Stimulated activated CD8-positive, alpha-beta memory T cell treated with anti-CD3 and anti-CD28 coated beads, Interleukin-2, amount 100 ng/mL, for 1 hour (primary cell): ENCODE data around the gene ADAMTSL4.

Experiments used
- DNase-seq, 2 donors: peaks; one replicate each; pipeline ENCODE4 v3.0.0-alpha.2; 2020; ENCODE audit warnings: low read depth in 2 of 2

ADAMTSL4 gene

DNA sequence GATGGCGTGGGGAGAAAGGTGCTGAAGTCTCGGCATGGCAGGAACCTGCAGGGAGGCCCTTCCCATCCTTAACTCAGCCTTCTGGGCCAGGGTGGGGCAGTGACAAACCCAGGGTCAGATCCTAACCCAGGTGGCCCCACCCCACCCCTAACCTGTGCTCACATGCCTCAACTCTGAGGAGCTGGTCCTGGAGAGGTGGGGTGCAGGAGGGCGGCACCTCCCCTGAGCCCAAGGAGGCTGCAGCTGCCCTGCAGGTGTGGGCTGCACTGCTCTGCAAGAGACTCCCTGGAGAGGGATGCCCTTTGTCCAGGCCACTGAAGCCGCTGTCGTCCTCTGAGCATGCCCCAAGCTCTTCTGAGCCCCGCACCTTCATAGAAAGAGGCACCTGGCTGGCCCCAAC, 15.2 kb upstream of the ADAMTSL4 start:
- no peak for DNase-seq

GRCh38 chr1:150535511-150536287, 13.5 kb upstream of the ADAMTSL4 start:
- DNase-seq = no peak

DNA sequence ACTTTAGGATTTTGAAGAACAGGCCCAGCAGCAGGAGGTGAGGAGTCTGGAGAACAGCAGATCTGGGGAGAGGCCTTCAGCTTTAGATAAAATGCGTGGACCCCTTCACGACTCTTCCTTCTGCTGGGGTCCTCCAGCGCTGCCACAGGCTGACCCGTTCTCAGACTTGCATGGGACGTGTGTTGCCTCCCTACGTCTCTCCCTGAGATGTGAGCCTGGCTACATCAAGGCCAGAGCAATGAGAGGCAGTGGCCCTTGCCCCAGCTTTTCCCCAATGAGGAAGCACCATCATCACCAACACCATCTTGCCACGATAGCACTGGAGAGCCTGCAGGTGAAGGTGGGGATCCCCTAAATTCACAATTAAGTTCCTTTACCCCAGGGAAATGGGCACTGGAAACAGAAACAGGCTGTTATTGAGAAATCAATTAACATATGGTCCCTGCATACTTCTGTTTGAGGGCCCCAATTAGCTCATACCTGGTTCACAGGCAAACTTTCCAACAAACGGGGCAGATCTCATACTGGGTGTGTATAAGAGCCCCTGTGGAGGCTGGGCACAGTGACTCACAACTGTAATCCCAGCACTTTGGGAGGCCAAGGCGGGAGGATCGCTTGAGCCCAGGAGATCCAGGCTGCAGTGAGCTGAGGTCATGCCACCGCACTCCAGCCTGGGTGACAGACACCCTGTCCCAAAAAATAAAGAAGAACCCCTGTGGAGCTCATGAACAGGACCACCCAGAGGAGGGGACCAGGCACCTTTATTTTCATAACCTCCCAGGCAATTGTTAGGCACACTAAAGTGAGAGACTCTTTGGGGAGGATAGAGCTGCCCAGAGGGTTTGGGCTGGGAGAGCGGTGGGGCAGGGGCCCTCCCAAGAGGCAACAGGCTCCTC, 12.1 kb upstream of the ADAMTSL4 start:
- DNase-seq = no peak

DNA sequence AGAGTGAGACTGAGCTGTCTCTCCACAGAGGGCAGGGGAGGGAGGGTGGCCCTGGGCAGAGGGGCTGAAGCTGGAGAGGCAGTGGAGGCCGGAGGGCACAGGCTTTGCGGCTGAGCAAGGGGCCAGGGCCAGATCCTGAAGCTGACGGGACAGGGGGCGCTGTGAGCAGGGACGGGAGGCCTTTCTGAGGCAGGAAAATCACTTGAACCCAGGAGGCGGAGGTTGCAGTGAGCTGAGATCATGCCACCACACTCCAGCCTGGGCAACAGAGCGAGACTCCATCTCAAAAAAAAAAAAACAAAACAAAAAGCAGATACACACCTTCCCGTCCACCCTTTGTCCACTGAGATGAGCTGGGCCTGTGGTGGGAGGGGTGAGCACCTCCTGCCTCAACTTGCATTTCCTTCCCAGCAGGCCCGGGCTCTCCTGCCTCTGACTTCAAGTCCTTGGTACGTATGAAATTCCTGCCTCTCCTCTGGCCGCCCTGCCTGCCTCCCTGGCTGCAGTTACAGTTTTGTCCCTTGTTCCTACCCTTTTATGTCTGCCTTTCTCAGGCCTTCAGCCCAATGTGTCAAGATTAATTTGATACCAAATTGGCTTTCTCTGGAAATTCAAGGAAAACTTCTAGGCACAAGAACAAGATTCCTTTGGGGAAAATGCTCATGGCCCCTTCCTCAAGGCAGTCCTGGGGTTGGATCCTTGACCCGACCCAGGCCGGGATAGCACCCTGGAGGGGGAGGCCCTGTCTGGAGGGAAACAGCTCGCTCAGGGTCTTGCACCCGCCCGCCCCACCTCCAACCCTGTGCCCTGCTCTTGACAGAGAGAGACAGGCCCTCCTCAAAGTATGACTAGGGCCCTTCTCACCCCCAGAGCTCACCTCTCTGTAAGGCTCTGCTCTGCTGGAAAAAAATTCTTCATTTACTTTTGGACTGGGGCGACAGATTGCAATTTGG, 11.2 kb upstream of the ADAMTSL4 start:
- DNase-seq = no peak

GRCh38 chr1:150543500-150544143, 5.6 kb upstream of the ADAMTSL4 start:
- no peak for DNase-seq

- no peak for DNase-seq
These were observed 5.0 kb upstream of the ADAMTSL4 start for GRCh38 chr1:150544204-150544603.

- no peak for DNase-seq
These were observed 3.6 kb upstream of the ADAMTSL4 start for GRCh38 chr1:150545486-150546032.

GRCh38 chr1:150546294-150546937, 2.8 kb upstream of the ADAMTSL4 start:
- DNase-seq = no peak

DNA sequence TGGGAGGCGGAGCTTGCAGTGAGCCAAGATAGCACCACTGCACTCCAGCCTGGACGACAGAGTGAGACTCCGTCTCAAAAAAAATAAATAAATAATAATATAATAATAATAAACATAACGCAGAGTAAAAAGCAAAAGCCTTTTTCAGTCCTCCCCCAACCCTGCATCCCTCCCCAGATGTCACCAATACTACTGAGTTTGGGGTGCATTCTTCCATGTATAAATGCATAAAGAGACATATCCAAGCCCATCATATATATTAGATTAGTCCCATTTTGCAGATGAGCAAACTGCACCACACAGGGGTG, 930 bp upstream of the ADAMTSL4 start:
- no peak for DNase-seq

DNA sequence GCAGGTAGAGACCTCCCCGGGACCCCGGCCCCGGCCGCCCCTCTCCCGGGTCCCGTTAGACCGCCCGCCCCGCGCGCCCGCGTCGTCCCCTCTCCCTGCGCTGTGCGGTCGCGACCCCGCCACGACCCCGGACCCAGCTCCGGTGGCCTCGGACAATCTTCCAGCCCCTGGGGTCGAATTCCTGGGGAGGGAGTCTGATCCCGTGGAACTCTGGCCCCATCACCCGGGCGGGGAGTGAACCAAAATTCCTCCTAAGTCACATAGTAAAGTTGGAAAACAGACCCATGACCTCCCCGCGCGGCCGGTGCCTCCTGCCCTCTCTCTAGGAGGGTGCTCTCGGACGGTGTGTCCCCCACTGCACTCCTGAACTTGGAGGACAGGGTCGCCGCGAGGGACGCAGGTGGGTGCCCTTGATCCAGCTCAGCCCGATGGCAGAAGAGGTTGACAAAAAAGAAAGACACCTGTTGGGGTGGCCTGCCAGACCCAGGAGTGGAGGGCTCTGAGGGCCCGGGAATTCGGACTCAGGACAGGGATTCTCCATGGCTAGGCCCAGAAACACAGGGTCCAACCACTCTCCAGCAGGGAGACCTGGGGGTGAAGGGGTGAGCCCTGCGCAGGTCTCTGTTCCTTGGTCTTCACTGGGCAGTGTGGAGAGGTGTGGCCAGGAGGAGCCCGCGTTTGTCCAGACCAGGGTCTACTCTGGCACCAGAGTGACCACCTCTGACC, 451 bp downstream of the ADAMTSL4 start:
- no peak for DNase-seq

- no peak for DNase-seq
These were observed 1.2 kb downstream of the ADAMTSL4 start for GRCh38 chr1:150550222-150551050.

DNA sequence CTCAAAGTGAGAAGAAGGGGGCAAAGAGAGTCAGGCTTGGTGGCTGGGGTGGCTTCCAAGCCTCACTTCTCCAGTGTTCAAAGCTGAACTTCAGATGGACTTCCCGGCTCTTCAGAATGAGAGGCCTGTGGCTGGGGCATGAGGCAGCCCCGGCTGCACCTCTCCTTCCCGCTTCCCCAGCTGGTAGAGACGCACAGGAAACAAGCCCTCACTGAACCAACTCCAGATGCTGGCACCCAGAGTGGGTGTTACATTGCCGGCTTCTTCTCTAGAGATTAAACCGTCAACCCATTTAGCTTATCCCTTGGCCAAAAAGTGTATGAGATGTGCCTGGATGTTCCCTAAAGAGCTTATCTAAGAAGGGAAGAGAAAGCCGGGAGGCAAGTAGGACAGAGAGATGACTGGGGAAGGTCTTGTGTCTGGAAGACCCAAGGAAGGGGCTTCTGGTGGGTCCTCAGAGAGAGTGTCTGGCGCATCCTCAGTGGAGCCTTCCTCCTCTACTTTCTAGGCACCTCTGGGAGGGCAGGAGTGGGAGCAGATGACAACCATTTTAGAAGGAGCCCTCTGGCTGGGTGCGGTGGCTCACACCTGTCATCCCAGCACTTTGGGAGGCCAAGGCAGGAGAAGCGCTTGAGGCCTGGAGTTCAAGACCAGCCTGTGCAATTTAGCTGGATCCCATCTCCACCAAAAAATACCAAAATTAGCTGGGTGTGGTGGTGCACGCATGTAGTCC, 2.0 kb downstream of the ADAMTSL4 start:
- no peak for DNase-seq

DNA sequence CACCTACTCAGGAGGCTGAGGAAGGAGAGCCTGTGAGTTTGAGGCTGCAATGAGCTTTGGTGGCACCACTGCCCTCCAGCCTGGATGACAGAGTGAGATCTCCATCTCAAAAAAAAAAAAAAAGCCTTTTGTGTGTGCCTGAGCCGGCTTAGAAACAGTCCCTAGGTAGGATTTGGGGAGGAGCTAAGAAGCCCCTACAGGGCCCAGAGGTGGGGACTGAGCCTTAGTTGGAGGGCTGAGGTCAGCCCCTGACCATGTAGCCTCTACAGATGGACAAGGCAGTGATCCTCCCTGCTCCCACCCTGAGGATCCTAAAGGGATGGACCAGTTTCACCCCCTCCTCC, 2.5 kb downstream of the ADAMTSL4 start:
- DNase-seq = no peak

GRCh38 chr1:150552128-150552910, 3.1 kb downstream of the ADAMTSL4 start:
- DNase-seq = no peak

DNA sequence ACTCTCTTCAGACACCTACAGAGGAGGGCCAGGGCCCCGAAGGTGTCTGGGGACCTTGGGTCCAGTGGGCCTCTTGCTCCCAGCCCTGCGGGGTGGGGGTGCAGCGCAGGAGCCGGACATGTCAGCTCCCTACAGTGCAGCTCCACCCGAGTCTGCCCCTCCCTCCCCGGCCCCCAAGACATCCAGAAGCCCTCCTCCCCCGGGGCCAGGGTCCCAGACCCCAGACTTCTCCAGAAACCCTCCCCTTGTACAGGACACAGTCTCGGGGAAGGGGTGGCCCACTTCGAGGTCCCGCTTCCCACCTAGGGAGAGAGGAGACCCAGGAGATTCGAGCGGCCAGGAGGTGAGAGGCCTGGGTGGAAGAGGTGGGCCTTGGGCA, 3.7 kb downstream of the ADAMTSL4 start:
- DNase-seq = no peak

DNA sequence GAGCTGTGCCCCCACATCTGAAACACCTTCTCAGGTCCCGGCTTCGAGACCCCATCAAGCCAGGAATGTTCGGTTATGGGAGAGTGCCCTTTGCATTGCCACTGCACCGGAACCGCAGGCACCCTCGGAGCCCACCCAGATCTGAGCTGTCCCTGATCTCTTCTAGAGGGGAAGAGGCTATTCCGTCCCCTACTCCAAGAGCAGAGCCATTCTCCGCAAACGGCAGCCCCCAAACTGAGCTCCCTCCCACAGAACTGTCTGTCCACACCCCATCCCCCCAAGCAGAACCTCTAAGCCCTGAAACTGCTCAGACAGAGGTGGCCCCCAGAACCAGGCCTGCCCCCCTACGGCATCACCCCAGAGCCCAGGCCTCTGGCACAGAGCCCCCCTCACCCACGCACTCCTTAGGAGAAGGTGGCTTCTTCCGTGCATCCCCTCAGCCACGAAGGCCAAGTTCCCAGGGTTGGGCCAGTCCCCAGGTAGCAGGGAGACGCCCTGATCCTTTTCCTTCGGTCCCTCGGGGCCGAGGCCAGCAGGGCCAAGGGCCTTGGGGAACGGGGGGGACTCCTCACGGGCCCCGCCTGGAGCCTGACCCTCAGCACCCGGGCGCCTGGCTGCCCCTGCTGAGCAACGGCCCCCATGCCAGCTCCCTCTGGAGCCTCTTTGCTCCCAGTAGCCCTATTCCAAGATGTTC, 4.3 kb downstream of the ADAMTSL4 start:
- no peak for DNase-seq

DNA sequence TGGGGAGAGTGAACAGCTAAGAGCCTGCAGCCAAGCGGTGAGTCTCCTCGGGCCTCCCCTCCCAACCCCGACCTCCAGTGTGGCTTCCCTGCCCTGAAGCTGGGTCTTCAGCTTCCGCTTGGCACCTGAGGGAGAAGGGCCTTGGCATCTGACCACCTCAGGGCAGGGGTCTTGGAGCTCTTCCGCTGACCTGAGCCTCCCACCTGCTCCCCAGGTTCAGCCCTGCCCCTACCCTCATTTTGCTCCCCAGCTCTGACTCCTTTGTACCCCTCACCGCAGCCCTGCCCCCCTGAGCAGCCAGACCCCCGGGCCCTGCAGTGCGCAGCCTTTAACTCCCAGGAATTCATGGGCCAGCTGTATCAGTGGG, 4.9 kb downstream of the ADAMTSL4 start:
- DNase-seq = no peak
